Measurements from ENCODE around the gene FERMT2.

GRCh38 chr14:52856139-52856538, 94.7 kb downstream of the FERMT2 start:
- TF ChIP-seq CTCF (conservative IDR thresholded peaks at IDR 0.05) (no peak), ZFX (IDR thresholded peaks at IDR 0.05) (no peak)

Data from C4-2B (cell line).